ENCODE measurements around the gene TOLLIP.

Gene TOLLIP

DNA sequence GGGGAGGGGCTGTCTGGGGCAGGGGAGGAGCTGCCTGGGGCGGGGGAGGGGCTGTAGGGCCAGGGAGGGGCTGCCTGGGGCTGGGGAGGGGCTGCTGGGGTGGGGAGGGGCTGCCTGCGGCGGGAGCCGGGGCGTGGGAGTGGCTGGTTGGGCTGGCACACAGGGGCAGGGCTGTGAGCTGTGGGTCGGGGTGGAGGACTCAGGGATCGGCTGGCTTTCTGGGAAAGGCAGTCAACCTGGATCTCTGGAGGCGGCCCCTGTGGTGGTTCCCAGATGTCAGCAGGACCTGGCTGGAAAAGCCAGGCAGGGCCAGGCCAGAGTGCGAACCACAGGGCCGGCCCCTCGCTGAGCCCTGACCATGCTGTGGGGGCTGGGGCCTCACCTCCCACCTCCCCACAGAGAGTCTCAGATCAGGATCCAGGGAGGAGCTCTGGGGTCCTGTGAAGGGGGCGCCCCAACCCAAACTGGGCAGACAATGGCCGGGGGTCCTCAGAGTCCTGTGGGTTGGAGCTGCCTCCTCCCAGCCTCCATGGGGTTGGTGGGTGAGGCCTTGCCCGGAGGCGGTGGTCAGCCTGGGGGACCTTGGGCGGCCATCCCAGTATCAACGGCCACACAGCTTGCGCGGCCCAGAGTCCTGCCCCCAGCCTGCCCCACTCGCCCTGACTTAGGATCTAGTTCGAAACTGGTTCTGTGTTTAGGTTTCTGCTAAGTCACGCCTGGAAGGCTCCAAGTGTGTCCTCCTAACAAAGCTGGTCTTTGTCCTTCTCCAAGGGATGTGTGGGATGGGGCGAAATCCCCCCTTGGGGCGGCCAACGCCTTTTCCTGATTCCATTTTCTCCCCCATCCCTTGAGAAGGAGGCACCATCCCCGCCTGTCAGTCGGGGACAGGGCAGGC is 84.7 kb downstream of the TOLLIP start:
- no peak for DNase-seq (ENCODE audit: extremely low read depth in 1 of 2, low read depth in 1 of 2)

Data from activated CD8-positive, alpha-beta memory T cell treated with anti-CD3 and anti-CD28 coated beads for 1 hour (primary cell).